Transverse colon (tissue), 4 donors: ENCODE data around the gene RUNX3.

ENCODE experiments used
- EP300 ChIP-seq: sonication (generic); formaldehyde crosslinking; IDR thresholded peaks from one replicate; pipeline ENCODE4 v1.6.1; 2017; ENCODE audit warnings: antibody characterized with exemption, low read depth
- POLR2A ChIP-seq: fragments of 450-650 bp; IDR thresholded peaks from one replicate; pipeline ENCODE4 v1.6.1; 2016; ENCODE audit warnings: antibody characterized with exemption, mild to moderate bottlenecking, moderate library complexity
- POLR2AphosphoS5 ChIP-seq, 3 donors: sonication (generic); formaldehyde crosslinking; IDR thresholded peaks; one replicate each; pipeline ENCODE4 v1.6.1; 2016; ENCODE audit warnings: antibody characterized with exemption in 3 of 3
- TF ChIP-seq, protein P1 (sequence below), 5 experiments: fragments of 200-600 bp in 3 of 5; fragments of 450-650 bp in 2 of 5; sonication (generic) in 3 of 5; IDR thresholded peaks; 1 replicate in 2 of 5; 2 replicates in 3 of 5; pipeline ENCODE4 v1.5.1; 2016 to 2017; ENCODE audit warnings: antibody characterized with exemption in 5 of 5, inconsistent platforms in 3 of 5, mild to moderate bottlenecking in 2 of 5, moderate library complexity in 1 of 5

DNA sequence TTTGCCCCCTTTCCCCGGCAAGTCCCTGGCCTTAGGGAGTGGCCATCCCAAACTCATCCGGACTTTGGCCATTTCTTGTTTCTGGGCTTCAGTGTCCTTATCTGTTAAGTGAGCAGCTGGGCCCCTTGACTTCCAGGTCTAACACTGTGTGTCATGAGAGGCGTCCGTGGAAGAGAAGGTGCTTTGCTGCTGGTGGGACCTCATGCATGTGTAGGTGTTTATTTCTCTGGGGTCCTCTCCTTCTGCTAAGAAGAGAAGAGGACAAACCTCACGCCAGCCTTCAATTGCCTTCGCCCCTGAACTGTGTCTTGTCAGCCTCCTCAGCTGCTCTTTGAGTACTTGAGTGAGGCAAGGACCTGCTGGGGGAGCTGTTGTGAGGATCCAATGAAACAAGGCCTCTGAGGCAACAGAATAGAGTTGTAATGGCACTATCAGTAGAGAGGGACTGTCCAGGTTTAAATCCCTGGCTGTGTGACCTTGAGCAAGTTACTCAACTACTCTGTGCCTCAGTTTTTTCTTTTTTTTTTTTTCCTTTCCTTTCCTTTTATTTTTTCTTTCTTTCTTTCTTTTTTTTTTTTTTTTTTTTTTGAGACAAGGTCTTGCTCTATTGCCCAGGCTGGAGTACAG is 72.5 kb downstream of the RUNX3 start:
- TF ChIP-seq, protein P1, sequence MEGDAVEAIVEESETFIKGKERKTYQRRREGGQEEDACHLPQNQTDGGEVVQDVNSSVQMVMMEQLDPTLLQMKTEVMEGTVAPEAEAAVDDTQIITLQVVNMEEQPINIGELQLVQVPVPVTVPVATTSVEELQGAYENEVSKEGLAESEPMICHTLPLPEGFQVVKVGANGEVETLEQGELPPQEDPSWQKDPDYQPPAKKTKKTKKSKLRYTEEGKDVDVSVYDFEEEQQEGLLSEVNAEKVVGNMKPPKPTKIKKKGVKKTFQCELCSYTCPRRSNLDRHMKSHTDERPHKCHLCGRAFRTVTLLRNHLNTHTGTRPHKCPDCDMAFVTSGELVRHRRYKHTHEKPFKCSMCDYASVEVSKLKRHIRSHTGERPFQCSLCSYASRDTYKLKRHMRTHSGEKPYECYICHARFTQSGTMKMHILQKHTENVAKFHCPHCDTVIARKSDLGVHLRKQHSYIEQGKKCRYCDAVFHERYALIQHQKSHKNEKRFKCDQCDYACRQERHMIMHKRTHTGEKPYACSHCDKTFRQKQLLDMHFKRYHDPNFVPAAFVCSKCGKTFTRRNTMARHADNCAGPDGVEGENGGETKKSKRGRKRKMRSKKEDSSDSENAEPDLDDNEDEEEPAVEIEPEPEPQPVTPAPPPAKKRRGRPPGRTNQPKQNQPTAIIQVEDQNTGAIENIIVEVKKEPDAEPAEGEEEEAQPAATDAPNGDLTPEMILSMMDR (IDR thresholded peaks at IDR 0.05), result no peak
- TF ChIP-seq POLR2A, result no peak
- TF ChIP-seq POLR2AphosphoS5 (IDR thresholded peaks at IDR 0.05), result no peak
- no peak for TF ChIP-seq EP300
